GM19372 (cell line): ENCODE data around the gene EHD2.
"Not testable (repeated sequence)": the region's sequence is repeated elsewhere in the genome, so short reads cannot be mapped to it uniquely, and the experiment has no call there.

Experiments
- ATAC-seq: cut with Tn5 transposase; IDR thresholded peaks from one replicate; pipeline ENCODE4 v1.9.1; 2021; ENCODE audit warnings: mild to moderate bottlenecking, low read depth, moderate library complexity; ENCODE audit not compliant: unreplicated experiment

Gene EHD2

GRCh38 chr19:47745010-47745901 is 32.0 kb downstream of the EHD2 start, which contains the start of gene NOP53:
Gene NOP53, plus strand, starts transcription at chr19:47745546. Its CDS starts 14 bp downstream, at chr19:47745560.
- ATAC-seq: peak; percentile 68

DNA sequence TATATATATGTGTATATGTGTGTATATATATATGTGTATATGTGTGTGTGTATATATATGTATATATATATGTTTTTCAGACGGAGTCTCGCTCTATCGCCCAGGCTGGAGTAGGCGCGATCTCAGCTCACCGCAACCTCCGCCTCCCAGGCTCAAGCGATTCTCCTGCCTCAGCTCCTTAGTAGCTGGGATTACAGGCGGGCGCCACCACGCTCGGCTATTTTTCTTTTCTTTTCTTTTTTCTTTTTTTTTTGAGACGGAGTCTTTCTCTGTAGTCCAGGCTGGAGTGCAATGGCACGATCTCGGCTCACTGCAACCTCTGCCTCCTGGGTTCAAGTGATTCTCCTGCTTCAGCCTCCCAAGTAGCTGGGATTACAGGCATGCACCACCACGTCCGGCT is 32.9 kb downstream of the EHD2 start:
- not testable (repeated sequence) for ATAC-seq

DNA sequence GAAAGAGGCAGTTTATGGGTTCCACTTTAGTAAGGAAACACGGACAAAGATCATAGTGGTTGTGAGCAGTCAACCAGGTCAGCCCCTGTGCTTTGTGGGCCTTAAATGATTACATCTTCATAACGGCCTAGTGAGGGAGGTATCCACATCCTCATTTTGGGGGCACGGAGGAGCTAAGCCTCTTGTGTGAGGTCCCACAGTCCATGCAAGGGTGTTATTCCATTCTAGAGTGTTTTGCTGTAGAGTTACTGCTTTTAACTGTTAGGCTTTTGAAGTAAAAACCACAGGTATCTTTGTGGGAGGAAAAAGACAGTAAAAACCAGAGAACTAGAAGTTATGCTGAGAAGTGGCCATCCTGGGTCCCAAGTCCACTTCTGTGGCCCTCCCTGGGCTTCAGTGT is 36.1 kb downstream of the EHD2 start:
- no peak for ATAC-seq

GRCh38 chr19:47750752-47751151 is 37.5 kb downstream of the EHD2 start:
- ATAC-seq: no peak

DNA sequence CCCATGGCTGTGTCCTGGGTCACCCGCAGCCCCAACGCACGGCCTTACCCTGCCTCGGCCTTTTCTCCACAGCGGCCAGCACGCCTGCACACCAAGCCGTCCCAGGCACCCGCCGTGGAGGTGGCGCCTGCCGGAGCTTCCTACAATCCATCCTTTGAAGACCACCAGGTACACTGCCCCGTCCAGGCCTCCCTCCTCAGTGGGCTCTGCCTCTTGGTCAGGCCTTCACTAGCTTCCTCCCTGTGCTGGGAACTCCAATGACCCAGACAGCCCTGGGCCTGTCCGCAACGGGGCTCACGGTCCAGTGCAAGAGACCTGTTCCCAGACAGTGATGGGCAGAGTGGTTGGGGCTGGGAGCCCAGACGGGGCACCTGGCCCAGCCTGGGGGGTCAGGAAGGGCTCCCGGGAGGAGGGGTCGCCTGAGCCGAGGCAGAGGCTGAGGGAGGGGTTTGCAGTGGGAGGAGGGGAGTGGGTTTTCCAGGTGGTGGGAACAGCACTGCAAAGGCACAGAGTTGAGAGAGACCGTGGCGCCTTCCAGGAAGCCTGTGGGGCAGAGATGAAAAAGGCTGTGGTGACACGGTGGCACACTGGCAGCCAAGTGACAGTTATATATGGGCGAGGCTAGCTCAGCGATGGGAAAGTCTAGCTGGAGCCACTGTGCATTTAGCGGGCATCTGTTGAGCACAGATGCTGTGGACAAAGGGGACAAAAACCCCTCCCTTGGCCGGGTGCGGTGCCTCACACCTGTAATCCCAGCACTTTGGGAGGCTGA is 39.4 kb downstream of the EHD2 start:
- ATAC-seq: no peak

GRCh38 chr19:47754206-47755064 is 41.2 kb downstream of the EHD2 start:
- no peak for ATAC-seq

DNA sequence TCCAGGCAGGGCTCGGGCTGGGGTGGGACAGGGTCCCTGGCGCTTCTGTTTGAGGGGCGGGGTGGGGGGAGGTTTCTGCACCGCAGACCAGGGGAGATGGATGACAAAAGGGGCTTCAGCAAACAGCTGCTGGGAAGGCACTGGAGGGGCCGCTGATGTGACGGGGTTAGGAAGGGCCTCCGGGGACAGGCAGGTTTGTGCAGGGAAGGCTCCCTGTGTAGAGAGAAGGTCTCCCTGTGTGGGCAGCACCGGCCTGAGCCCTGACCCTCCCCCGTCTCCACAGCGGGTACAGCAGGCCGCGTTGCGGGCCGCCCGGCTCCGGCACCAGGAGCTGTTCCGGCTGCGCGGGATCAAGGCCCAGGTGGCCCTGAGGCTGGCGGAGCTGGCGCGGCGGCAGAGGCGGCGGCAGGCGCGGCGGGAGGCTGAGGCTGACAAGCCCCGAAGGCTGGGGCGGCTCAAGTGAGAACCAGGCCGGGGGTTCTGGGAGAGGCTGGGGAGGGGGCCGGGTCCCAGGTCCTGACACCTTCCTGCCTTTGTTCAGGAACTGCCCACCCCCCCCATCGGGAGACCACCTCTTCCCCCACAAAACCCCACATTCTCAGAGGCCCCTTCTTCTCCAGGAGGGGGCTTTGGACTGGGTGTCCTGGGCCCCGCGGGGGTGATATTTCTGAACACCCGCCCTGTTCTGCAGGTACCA is 42.0 kb downstream of the EHD2 start:
- no peak for ATAC-seq

GRCh38 chr19:47755762-47756626 is 42.8 kb downstream of the EHD2 start:
- ATAC-seq: no peak

- ATAC-seq: no peak
Observed at GRCh38 chr19:47756627-47756929, 43.4 kb downstream of the EHD2 start.

GRCh38 chr19:47756953-47757608 is 43.9 kb downstream of the EHD2 start:
- no peak for ATAC-seq

GRCh38 chr19:47757617-47758442 is 44.6 kb downstream of the EHD2 start:
- no peak for ATAC-seq

- no peak for ATAC-seq
Observed at GRCh38 chr19:47758443-47758804, 45.2 kb downstream of the EHD2 start.

DNA sequence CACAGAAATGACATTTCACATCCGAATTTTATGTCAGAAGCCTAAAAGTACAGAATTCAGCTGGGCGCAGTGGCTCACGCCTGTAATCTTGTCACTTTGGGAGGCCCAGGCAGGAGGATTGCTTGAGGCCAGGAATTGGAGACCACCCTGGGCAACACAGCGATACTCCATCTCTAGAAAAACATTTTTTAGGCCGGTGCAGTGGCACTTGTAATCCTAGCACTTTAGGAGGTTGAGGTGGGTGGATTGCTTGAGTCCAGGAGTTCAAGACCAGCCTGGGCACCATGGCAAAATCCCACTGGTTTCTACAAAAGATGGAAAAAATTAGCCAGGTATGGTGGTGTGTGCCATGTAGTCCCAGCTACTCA is 47.4 kb downstream of the EHD2 start:
- no peak for ATAC-seq

DNA sequence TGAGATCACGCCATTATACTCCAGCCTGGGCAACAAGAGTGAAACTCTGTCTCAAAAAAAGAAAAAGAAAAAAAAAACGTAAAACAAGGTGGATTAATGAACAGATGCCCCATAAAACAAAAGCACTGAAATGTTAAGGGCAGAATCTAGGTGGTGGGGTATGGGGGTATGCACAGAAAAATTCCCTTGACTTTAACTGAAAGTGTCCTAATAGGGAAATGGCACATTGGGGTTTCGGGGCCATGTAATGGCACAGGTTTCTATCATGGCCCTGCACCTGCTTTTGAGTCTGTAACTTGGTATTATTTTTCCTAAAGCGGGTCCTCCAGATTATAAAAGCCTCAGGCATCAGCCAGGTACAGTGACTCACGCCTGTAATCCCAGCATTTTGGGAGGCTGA is 48.3 kb downstream of the EHD2 start:
- no peak for ATAC-seq

DNA sequence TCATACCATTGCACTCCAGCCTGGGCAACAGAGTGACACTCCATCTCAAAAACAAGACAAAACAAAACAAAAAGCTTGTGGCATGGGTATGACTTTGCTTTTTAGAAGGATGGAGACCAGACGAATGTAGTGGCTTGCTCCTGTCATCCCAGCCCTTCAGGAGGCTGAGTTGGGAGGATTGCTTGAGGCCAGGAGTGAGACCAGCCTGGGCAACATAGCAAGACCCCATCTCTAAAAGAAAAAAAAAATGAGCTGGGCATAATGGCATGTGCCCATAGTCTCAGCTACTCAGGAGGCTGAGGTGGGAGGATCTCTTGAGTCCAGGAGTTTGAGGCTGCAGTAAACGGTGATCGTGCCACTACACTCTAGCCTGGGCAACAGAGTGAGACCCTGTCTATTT is 48.9 kb downstream of the EHD2 start:
- ATAC-seq: no peak

DNA sequence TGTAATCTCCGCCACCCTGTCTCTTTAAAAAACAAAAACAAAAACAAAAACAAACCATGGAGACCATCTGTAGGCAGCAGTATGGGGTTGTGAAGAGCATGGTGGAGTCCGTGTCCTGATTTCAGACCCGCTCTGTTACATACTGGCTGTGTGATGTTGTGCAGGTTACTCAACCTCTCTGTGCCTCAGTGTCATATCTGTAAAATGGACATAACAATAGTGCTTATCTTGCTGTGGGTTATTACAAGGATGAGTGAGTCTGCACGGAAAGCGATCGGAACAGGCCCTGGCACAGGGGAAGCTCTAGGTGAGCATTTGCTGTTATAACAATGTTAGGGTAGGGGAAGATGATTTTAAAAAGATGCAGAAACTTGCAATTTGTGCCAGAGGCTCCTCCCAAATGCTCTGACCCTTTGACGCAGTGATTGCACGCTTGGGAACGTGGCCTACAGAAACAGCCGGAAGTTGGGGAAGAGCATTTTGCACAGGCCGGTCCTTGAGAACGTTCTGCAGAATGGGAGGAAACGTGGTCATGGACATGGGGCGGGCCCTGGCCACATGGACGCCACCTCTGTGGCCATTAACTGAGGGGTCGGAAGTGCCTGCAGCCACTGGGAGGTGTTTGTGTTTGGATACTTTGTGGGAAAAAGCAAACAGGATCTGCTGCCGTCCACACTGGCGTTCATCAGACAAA is 49.5 kb downstream of the EHD2 start:
- ATAC-seq: no peak

- ATAC-seq: not testable (repeated sequence)
Observed at GRCh38 chr19:47764705-47765104, 51.5 kb downstream of the EHD2 start.
